WI38 (cell line): ENCODE data around the gene PITRM1.

Experiments
- H3K4me3 ChIP-seq: 2 replicates; pipeline ENCODE4 v1.5.1; 2011; ENCODE audit warnings: low read depth, mild to moderate bottlenecking, control low read depth, low read length
- CTCF ChIP-seq: IDR thresholded peaks from 2 replicates; pipeline ENCODE4 v1.5.1; 2012; ENCODE audit warnings: low read depth, mild to moderate bottlenecking, control low read depth, low read length

Gene PITRM1

GRCh38 chr10:3203972-3204371 is 31.4 kb upstream of the PITRM1 start:
- TF ChIP-seq CTCF: no peak
- no peak overlapping the region for H3K4me3 ChIP-seq

- no peak overlapping the region for H3K4me3 ChIP-seq
- no peak for TF ChIP-seq CTCF
Observed at GRCh38 chr10:3203016-3203811, 30.6 kb upstream of the PITRM1 start.

- H3K4me3 ChIP-seq: no peak overlapping the region
- TF ChIP-seq CTCF: no peak
Observed at GRCh38 chr10:3201796-3202195, 29.2 kb upstream of the PITRM1 start.

GRCh38 chr10:3199488-3199887 is 26.9 kb upstream of the PITRM1 start:
- H3K4me3 ChIP-seq: no peak overlapping the region
- TF ChIP-seq CTCF: no peak

GRCh38 chr10:3198900-3199299 is 26.3 kb upstream of the PITRM1 start:
- no peak for TF ChIP-seq CTCF
- H3K4me3 ChIP-seq: no peak overlapping the region

GRCh38 chr10:3197348-3198003 is 24.9 kb upstream of the PITRM1 start:
- peak; percentile 90 for TF ChIP-seq CTCF
- peak overlapping the region; percentile 60 for H3K4me3 ChIP-seq

GRCh38 chr10:3196958-3197347 is 24.4 kb upstream of the PITRM1 start:
- H3K4me3 ChIP-seq: peak overlapping the region; percentile 60; the same call in 1 of the 2 replicates
- no peak for TF ChIP-seq CTCF
